GM12865 (cell line): ENCODE results near the gene SBF1.
"Not testable (repeated sequence)": the region's sequence is repeated elsewhere in the genome, so short reads cannot be mapped to it uniquely, and the experiment has no call there.

ENCODE experiments used
- DNase-seq: peaks from one replicate; pipeline ENCODE4 v3.0.0; 2010; ENCODE audit warnings: low read depth
- H3K4me3 ChIP-seq: 2 replicates; pipeline ENCODE4 v1.5.1; 2011; ENCODE audit warnings: mild to moderate bottlenecking, low read depth, low read length, control low read depth
- TF ChIP-seq, protein P1 (sequence below): IDR thresholded peaks from 2 replicates; pipeline ENCODE4 v1.5.1; 2011; ENCODE audit warnings: low read length, control low read depth, low read depth, inconsistent platforms; ENCODE audit not compliant: insufficient read depth; ENCODE audit errors: missing control alignments

Gene SBF1

GRCh38 chr22:50417411-50418210, 57.2 kb downstream of the SBF1 start:
- DNase-seq, result no peak
- TF ChIP-seq, protein P1, sequence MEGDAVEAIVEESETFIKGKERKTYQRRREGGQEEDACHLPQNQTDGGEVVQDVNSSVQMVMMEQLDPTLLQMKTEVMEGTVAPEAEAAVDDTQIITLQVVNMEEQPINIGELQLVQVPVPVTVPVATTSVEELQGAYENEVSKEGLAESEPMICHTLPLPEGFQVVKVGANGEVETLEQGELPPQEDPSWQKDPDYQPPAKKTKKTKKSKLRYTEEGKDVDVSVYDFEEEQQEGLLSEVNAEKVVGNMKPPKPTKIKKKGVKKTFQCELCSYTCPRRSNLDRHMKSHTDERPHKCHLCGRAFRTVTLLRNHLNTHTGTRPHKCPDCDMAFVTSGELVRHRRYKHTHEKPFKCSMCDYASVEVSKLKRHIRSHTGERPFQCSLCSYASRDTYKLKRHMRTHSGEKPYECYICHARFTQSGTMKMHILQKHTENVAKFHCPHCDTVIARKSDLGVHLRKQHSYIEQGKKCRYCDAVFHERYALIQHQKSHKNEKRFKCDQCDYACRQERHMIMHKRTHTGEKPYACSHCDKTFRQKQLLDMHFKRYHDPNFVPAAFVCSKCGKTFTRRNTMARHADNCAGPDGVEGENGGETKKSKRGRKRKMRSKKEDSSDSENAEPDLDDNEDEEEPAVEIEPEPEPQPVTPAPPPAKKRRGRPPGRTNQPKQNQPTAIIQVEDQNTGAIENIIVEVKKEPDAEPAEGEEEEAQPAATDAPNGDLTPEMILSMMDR, result no peak
- H3K4me3 ChIP-seq, result no peak overlapping the region

DNA sequence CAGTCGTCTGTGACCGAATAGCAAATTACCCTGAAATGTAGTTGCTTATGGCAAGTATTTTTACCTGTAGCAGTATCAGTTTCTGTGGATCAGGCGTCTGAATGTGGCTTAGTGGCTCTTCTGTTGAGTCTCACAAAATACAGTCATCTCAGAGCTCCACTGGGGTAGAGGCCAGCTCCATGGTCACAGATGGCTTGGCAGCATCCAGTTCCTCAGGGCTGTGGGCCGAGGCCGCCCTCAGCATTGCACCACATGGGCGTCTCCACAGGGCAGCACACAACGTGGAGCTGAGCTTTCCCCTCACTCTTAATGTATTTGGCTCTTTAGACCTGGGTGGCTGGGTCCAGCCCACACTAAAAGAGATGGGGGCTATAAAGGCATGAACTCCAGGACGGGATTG, 57.8 kb downstream of the SBF1 start:
- no peak overlapping the region for H3K4me3 ChIP-seq
- TF ChIP-seq, protein P1, result no peak
- DNase-seq, result no peak

- DNase-seq, result no peak
- H3K4me3 ChIP-seq, result no peak overlapping the region
- TF ChIP-seq, protein P1, result no peak
These were observed 59.4 kb downstream of the SBF1 start for GRCh38 chr22:50415426-50415825.

DNA sequence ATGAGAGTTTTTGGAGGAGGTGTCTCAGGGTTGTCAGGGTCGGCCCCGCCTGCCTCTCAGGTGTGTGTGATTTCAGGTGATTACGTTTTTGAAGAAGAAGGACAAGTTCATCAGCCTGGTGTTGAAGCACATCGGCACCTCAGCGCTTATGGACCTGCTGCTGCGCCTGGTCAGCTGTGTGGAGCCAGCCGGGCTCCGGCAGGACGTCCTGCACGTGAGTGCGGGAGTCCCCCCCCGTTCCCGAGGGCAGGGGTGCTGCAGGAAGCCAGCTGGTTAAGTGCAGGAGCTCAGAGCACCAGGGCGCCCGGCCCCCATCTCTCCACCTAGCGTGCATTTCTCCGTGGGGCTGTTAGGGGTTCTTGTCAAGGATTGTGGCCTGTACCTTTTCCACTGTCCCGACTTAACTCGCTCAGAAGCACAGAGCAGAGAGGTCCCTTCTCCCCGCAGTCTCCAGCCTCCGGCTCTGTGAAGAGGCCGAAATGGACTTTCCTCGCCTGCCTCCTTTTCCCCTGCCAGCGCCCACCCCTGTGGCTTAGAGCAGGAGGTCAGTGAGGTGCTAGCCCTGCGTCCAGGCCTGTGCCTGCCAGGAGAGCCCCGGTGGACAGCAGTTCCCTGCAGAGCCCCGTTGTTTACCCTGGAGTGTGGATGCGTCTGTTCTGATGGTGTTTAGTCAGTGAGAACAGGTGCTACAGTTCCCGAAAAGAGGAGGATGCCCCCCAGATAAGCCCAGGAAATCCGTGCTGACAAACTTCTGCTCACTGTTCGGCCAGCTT, 60.2 kb downstream of the SBF1 start:
- TF ChIP-seq, protein P1, result no peak
- H3K4me3 ChIP-seq, result no peak overlapping the region
- DNase-seq, result no peak

DNA sequence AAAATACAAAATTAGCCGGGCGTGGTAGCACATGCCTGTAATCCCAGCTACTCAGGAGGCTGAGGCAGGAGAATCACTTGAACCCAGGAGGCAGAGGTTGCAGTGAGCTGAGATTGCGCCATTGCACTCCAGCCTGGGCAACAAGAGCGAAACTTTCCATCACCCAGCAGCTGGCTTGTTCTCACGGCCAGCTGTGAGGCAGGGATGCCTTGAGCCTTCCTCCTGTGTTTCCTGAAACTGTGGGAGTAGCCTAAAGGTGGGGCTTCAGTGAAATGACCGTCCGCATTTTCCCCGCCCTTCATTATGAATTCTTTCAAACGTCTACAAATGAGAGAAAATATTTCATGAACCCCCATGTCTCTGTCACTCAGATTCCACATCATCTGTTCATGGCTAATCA, 65.9 kb downstream of the SBF1 start:
- DNase-seq, H3K4me3 ChIP-seq: not testable (repeated sequence)

- H3K4me3 ChIP-seq, result no peak overlapping the region
- DNase-seq, result no peak
- TF ChIP-seq, protein P1, result no peak
These were observed 66.5 kb downstream of the SBF1 start for GRCh38 chr22:50408311-50408710.

DNA sequence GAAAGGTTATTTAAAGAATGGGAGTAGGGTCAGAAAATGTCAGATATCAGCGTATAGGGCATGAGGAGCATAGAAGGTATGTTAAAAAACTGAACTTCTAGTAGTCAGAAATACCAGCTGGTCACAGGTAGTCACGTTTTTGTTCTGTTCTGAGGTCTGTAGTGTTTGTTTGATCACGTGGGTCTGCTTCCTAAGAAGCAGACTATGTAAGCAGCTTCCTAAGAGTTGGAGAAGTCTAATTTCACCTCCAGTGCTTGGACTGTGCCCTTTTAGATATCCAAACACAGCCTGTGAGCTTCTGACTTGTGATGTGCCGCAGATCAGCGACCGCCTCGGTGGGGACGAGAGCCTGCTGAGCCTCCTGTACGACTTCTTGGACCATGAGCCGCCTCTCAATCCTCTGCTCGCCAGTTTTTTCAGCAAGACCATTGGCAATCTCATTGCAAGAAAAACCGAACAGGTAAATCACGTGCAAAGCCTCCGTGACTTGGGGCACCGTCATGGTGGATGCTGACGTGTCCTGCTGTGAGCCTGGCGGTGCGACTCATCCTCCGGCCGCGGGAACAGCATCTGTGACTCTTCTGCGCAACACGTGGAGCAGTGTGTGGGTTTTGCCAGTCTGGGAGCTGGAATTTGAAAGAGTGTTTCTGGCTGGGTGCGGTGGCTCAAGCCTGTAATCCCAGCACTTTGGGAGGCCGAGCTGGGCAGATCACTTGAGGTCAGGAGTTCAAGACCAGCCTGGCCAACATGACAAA, 68.2 kb downstream of the SBF1 start:
- TF ChIP-seq, protein P1, result no peak
- DNase-seq, result no peak
- no peak overlapping the region for H3K4me3 ChIP-seq
